Loucy (cell line): ENCODE measurements around the gene MAPRE2.

Source experiments
- CTCF ChIP-seq: fragments of 200-600 bp; sonication (generic); conservative IDR thresholded peaks from 2 replicates; pipeline ENCODE4 v1.5.1; 2014; ENCODE audit warnings: mild to moderate bottlenecking, antibody characterized with exemption, low read length
- EZH2phosphoT487 ChIP-seq: fragments of 200-600 bp; IDR thresholded peaks from 2 replicates; pipeline ENCODE4 v1.6.1; 2018; ENCODE audit warnings: antibody characterized with exemption, mild to moderate bottlenecking, moderate library complexity, borderline replicate concordance

GRCh38 chr18:35099911-35100310, 58.7 kb downstream of the MAPRE2 start:
- TF ChIP-seq CTCF (no peak), EZH2phosphoT487 (no peak)
